Heart left ventricle (tissue), 16 donors: ENCODE results near the gene CLDN7. TPM values are rescaled to one million over a fixed set of nuclear protein-coding genes. Genes with fewer than 3 reads are reported as not detected.

Experiments used
- ATAC-seq, 4 donors: fragments of 200-7000 bp; cut with Tn5 transposase; one replicate each; pipeline ENCODE4 v1.9.1; 2020 to 2022; ENCODE audit warnings: moderate library complexity in 4 of 4, mild to moderate bottlenecking in 3 of 4, moderate number of reproducible peaks in 1 of 4
- DNase-seq, 5 donors: peaks; one replicate each; pipeline ENCODE4 v3.0.0-alpha.2; 2020
- H3K27ac ChIP-seq, 12 donors: fragments of 200-600 bp; sonication (generic) in 4 of 12; one replicate each; pipeline versions ENCODE4 v1.5.0 to v1.8.0; 2016 to 2022; ENCODE audit warnings: mild to moderate bottlenecking in 2 of 12
- H3K27me3 ChIP-seq, 9 donors: fragments of 200-600 bp; sonication (generic) in 2 of 9; one replicate each; pipeline versions ENCODE4 v1.5.1 to v1.8.0; 2016 to 2022; ENCODE audit warnings: mild to moderate bottlenecking in 3 of 9
- H3K36me3 ChIP-seq, 9 donors: fragments of 200-600 bp; sonication (generic) in 2 of 9; one replicate each; pipeline versions ENCODE4 v1.5.0 to v1.8.0; 2018 to 2022; ENCODE audit warnings: mild to moderate bottlenecking in 2 of 9
- H3K4me1 ChIP-seq, 12 donors: fragments of 200-600 bp; sonication (generic) in 4 of 12; one replicate each; pipeline versions ENCODE4 v1.5.0 to v1.8.0; 2016 to 2022; ENCODE audit warnings: mild to moderate bottlenecking in 3 of 12
- H3K4me3 ChIP-seq, 12 donors: fragments of 200-600 bp; sonication (generic) in 4 of 12; one replicate each; pipeline versions ENCODE4 v1.5.0 to v1.8.0; 2017 to 2022; ENCODE audit warnings: mild to moderate bottlenecking in 9 of 12, moderate library complexity in 4 of 12
- H3K9me3 ChIP-seq, 12 donors: fragments of 200-600 bp; sonication (generic) in 4 of 12; one replicate each; pipeline versions ENCODE4 v1.5.0 to v1.8.0; 2016 to 2022; ENCODE audit warnings: mild to moderate bottlenecking in 1 of 12
- CTCF ChIP-seq, 12 donors: fragments of 200-600 bp; sonication (generic) in 4 of 12; IDR thresholded peaks; one replicate each; pipeline versions ENCODE4 v1.5.0 to v1.8.0; 2018 to 2022; ENCODE audit warnings: antibody characterized with exemption in 12 of 12, mild to moderate bottlenecking in 5 of 12
- POLR2A ChIP-seq, 2 donors: fragments of 450-650 bp; IDR thresholded peaks; one replicate each; pipeline ENCODE4 v1.6.1; 2017; ENCODE audit warnings: antibody characterized with exemption in 2 of 2, mild to moderate bottlenecking in 2 of 2, moderate library complexity in 2 of 2
- WGBS, 4 donors: extraction: QIAGEN DNeasy Blood & Tissue Kit in 2 of 4; methylation state at CpG; one replicate each; pipeline versions ENCODE4 v1.1.5 to v1.1.7; 2013 to 2018; 5-methylcytosine and 5-hydroxymethylcytosine counted together
- intact Hi-C, 10 donors: fragments of 100-400 bp; cut with DNase I; formaldehyde crosslinking; loops; one replicate each; pipeline versions ENCODE4 v1.11.1 to v1.14.2; 2022
- polyA plus RNA-seq, 2 donors: library from polyadenylated mRNA; stranded (reverse); fragments of 200-250 nt; gene quantifications; one replicate each; pipeline ENCODE4 v1.2.3, GENCODE V29; 2013
- total RNA-seq, 9 donors: library from RNA; depleted of rRNA in 2 of 9; stranded (reverse); fragments of >200 nt in 2 of 9; fragmentation: NEBNext Ultra II Directional in 3 of 9; extraction: Animal tissue kit (Norgen Biotek cat#: 25700) in 3 of 9; gene quantifications; one replicate each; pipeline versions ENCODE4 v1.1.0 to v1.2.4, GENCODE V29; 2016 to 2023
- donor health status: ischemic (EF 13 %, LVEDD 7.1; RV severe dilation, severe dysfunction).
- donor health status: healthy with polysubstance abuse.
- donor health status: DM: no; HTN: yes; CAD: no.
- donor health status: DM: no; HTN: no; CAD: no.
- donor health status: ischemic (EF 25% LVEDD 6.9; RV normal size, moderate dysfunction).
- donor health status: ischemic (EF 25% LVEDD 5.7; RV mildly dilated, moderate dysfunction).
- donor health status: healthy.
- donor health status: DM: yes; HTN: yes; CAD: no.
- donor health status: ischemic (EF 35%, LVEDD 5.7; RV mildly dilated, moderate dysfunction).
- donor health status: nonischemic (EF 11% LVEDD 7.7; RV severe dilation, severe dysfunction).
- donor health status: DM: yes; HTN: yes; CAD: no.
- donor health status: PGD.
- donor health status: ischemic (EF 29% LVEDD 5.4; RV normal size, mild dysfunction).
- donor health status: nonischemic (EF 23%, LVEDD 6.1; RV moderate dilation, normal function).

Gene CLDN7
- total and polyA plus RNA-seq, 11 donors = 0.36 to 2.6 (median 1.3) TPM; not detected in 2

- H3K36me3 ChIP-seq = peaks cover 0 to 84% (median 81%) of the 10 kb centered on the region in 9 donors
- DNase-seq = peak in 3 of 5 donors; percentile 21 to 56 (median 24)
These were observed 38.2 kb downstream of the CLDN7 start for GRCh38 chr17:7224110-7224509.

GRCh38 chr17:7223375-7223774 lies 38.9 kb downstream of the CLDN7 start:
- Histone ChIP-seq H3K27ac (peak overlapping the region in 1 of 12 donors; percentile 2), H3K4me1 (peaks cover 6 to 62% (median 34%) of the 10 kb centered on the region in 12 donors), H3K4me3 (no peak overlapping the region), H3K9me3 (no peaks in the 10 kb centered on the region), H3K36me3 (peaks cover 0 to 76% (median 73%) of the 10 kb centered on the region in 9 donors), H3K27me3 (no peaks in the 10 kb centered on the region)
- ATAC-seq = no peak
- intact Hi-C loops = no loop called here
- DNase-seq = no peak
- TF ChIP-seq POLR2A (IDR thresholded peaks at IDR 0.05) = no peak
- TF ChIP-seq CTCF (IDR thresholded peaks at IDR 0.05) = no peak
- WGBS, 4 donors = 66 to 86% (median 77%) methylated on average over 4 of the region's 4 CpGs

More at GRCh38 chr17:7224110-7224509, 38.2 kb downstream of the CLDN7 start:
- intact Hi-C loops = no loop called here
- no peak for TF ChIP-seq CTCF (IDR thresholded peaks at IDR 0.05)
- TF ChIP-seq POLR2A (IDR thresholded peaks at IDR 0.05) = no peak
- Histone ChIP-seq H3K4me1 (peaks cover 6 to 55% (median 27%) of the 10 kb centered on the region in 12 donors), H3K27ac (peak overlapping the region in 4 of 12 donors; percentile 8 to 69 (median 18)), H3K9me3 (no peaks in the 10 kb centered on the region), H3K4me3 (no peak overlapping the region), H3K27me3 (no peaks in the 10 kb centered on the region)
- ATAC-seq = no peak
- 64 to 76% (median 70%) methylated on average over 10 of the region's 10 CpGs for WGBS, 4 donors

GRCh38 chr17:7222972-7223292 lies 39.3 kb downstream of the CLDN7 start:
- 67 to 82% (median 73%) methylated on average over 6 to 7 of the region's 7 CpGs for WGBS, 4 donors

More at GRCh38 chr17:7222972-7223292, 39.3 kb downstream of the CLDN7 start:
- Histone ChIP-seq H3K36me3 (peaks cover 0 to 72% (median 69%) of the 10 kb centered on the region in 9 donors), H3K4me1 (peaks cover 6 to 67% (median 38%) of the 10 kb centered on the region in 12 donors), H3K9me3 (no peaks in the 10 kb centered on the region), H3K4me3 (no peak overlapping the region), H3K27ac (no peak overlapping the region), H3K27me3 (no peaks in the 10 kb centered on the region)
- ATAC-seq (no peak), DNase-seq (peak in 2 of 5 donors; percentile 11 to 51)
- intact Hi-C loops = no loop called here
- no peak for TF ChIP-seq CTCF (IDR thresholded peaks at IDR 0.05)
- TF ChIP-seq POLR2A (IDR thresholded peaks at IDR 0.05) = no peak
